ENCODE measurements around the gene CORO7.

- TF ChIP-seq CTCF (IDR thresholded peaks at IDR 0.05 in 4 of 5, conservative IDR thresholded peaks at IDR 0.05 in 1 of 5) (no peak), POLR2A (IDR thresholded peaks at IDR 0.05) (no peak)
Observed at GRCh38 chr16:4334724-4335495, 81.5 kb downstream of the CORO7 start.
